Right renal cortex interstitium (tissue), 3 donors: Measurements from ENCODE around the gene LHX3. TPM values are rescaled to one million over a fixed set of nuclear protein-coding genes. Genes with fewer than 3 reads are reported as not detected.

Source experiments
- DNase-seq, 3 donors: peaks; one replicate each; pipeline ENCODE4 v3.0.0-alpha.2; 2013; ENCODE audit warnings: low read depth in 3 of 3, low spot score in 2 of 3
- polyA plus RNA-seq, 3 donors: library from polyadenylated mRNA; unstranded; fragments of 120-200 nt; gene quantifications; one replicate each; pipeline ENCODE4 v1.2.1, GENCODE V29; 2013; ENCODE audit not compliant: insufficient read length in 3 of 3

Gene LHX3
- polyA plus RNA-seq, 3 donors: not detected

- DNase-seq: no peak
These were observed 6.1 kb upstream of the LHX3 start for GRCh38 chr9:136211006-136211405.

- DNase-seq: no peak
These were observed 5.3 kb upstream of the LHX3 start for GRCh38 chr9:136210276-136210675.

- no peak for DNase-seq
These were observed 4.9 kb upstream of the LHX3 start for GRCh38 chr9:136209786-136210185.

GRCh38 chr9:136209232-136209631 is 4.3 kb upstream of the LHX3 start:
- no peak for DNase-seq

- DNase-seq: no peak
These were observed 3.7 kb upstream of the LHX3 start for GRCh38 chr9:136208675-136209074.

GRCh38 chr9:136207616-136208015 is 2.7 kb upstream of the LHX3 start:
- DNase-seq: no peak

- no peak for DNase-seq
These were observed 1.8 kb upstream of the LHX3 start for GRCh38 chr9:136206602-136207275.

- DNase-seq: no peak
These were observed 722 bp upstream of the LHX3 start for GRCh38 chr9:136205707-136205992.

GRCh38 chr9:136204145-136204805 is 653 bp downstream of the LHX3 start:
- DNase-seq: no peak

GRCh38 chr9:136203408-136204144 is 1.4 kb downstream of the LHX3 start:
- DNase-seq: no peak

GRCh38 chr9:136202454-136203407 is 2.2 kb downstream of the LHX3 start:
- DNase-seq: no peak

- DNase-seq: no peak
These were observed 3.1 kb downstream of the LHX3 start for GRCh38 chr9:136201609-136202453.

- no peak for DNase-seq
These were observed 3.8 kb downstream of the LHX3 start for GRCh38 chr9:136201174-136201573.

GRCh38 chr9:136200424-136200823 is 4.5 kb downstream of the LHX3 start:
- DNase-seq: no peak

- no peak for DNase-seq
These were observed 5.3 kb downstream of the LHX3 start for GRCh38 chr9:136199391-136200288.

- no peak for DNase-seq
These were observed 6.3 kb downstream of the LHX3 start for GRCh38 chr9:136198605-136199083.

GRCh38 chr9:136197930-136198604 is 6.9 kb downstream of the LHX3 start:
- no peak for DNase-seq
